SK-MEL-5 (cell line): ENCODE data around the gene SAMD8. TPM values are rescaled to one million over a fixed set of nuclear protein-coding genes. Genes with fewer than 3 reads are reported as not detected.
"Not testable (repeated sequence)": the region's sequence is repeated elsewhere in the genome, so short reads cannot be mapped to it uniquely, and the experiment has no call there.

Experiments used
- DNase-seq: peaks from one replicate; pipeline ENCODE4 v3.0.0-alpha.2; 2016; ENCODE audit warnings: low read depth, low spot score
- in situ Hi-C: cut with HindIII; loops from 2 replicates; pipeline ENCODE4 v1.10.0; 2016; ENCODE audit warnings: low sequenced_read_pairs, high pct_unique_total_duplicates, low pct_unique_long_range_greater_than_20kb
- total RNA-seq: library from RNA; depleted of rRNA; stranded (reverse); fragments of >200 nt; shearing (Covaris generic); gene quantifications from 2 replicates; pipeline ENCODE4 v1.2.3, GENCODE V29; 2014

Gene SAMD8
- total RNA-seq, 1 experiment from 2014 or later = 16.1 TPM

- DNase-seq = peak; percentile 14
- in situ Hi-C loops = no loop called here
These were observed 54.5 kb downstream of the SAMD8 start for GRCh38 chr10:75165684-75166622.

DNA sequence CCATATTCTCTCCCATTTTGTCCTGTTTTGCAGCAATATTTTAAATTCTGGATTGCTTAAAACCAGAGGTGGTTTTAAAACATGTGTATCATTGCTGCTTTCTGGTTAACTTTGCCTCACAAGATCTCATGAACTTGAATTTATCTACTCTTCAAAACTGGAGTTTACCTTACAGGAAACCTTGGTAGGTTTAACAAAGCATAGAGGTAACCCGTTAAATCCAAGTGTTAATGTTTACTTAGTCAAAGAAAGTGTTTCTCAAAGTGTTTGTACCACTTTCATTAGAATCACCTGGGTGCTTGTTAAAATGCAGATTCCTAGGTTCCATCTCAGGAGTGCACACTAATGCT, 55.1 kb downstream of the SAMD8 start:
- no peak for DNase-seq
- in situ Hi-C loops = no loop called here

GRCh38 chr10:75168275-75168674, 56.8 kb downstream of the SAMD8 start:
- no peak for DNase-seq
- in situ Hi-C loops = no loop called here

- no peak for DNase-seq
- in situ Hi-C loops = no loop called here
These were observed 58.8 kb downstream of the SAMD8 start for GRCh38 chr10:75170215-75170614.

GRCh38 chr10:75175046-75175445, 63.6 kb downstream of the SAMD8 start:
- DNase-seq = no peak
- in situ Hi-C loops = no loop called here

DNA sequence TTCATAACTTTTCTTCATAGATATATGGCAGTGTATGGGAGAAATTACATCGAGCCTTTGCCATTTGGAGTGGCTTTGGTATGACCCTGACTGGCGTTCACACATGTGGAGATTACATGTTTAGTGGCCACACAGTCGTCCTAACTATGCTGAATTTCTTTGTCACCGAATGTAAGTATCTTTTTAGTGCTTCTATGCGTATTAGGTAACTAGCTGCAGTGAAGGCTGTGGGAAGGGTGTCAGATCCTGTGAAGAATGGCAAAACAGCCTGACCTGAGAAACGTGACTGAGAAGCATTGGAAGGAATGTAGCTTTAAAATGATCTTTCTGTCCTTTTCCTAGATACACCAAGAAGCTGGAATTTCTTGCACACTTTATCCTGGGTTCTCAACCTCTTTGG, 64.6 kb downstream of the SAMD8 start:
- in situ Hi-C loops = no loop called here
- no peak for DNase-seq

DNA sequence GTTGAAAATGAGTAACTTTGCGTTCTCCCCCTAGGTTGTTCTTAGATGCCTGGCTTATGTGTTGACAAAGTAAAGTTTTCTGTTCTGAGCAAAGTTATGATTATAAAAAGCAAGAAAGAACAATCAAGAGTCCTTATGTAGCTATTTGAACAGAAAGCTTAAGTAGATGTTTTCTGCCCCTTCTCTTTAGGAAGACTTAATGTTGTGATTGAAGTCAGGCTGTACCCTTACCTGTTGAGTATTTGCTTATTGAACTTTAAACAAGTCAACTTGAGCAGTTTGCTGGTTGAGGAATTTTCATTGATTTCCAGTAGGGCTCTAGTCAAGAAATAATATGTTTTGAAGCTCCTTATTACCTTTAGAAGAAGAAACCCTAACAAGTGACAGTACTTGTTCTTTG, 65.3 kb downstream of the SAMD8 start:
- in situ Hi-C loops = no loop called here
- no peak for DNase-seq

DNA sequence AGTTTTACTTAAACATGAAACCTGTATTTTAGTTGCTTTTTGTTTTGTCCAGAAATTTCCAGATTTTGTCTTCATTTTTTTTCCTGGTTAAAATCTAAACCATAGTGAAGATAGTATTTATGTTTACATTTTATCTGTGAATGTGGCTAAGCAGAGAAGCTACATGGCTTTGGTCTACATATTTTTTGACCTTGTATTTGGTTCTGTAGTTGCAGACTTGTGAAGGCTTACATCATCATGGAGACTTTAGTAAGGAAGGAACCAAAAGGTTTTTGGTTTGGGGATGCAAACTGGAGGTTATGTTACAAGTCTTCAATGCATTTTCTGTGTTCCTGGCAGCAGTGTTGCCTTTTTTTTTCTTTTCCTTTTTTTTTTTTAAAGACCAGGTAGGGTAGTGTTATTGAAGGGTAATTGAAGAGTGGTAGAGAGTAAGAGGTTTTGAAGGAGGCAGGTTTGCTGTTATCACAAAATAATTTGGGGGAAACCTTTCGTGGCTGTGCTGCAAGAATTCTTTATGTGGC, 68.3 kb downstream of the SAMD8 start:
- DNase-seq = no peak
- in situ Hi-C loops = no loop called here

GRCh38 chr10:75180592-75180991, 69.1 kb downstream of the SAMD8 start:
- DNase-seq = no peak
- in situ Hi-C loops = no loop called here

DNA sequence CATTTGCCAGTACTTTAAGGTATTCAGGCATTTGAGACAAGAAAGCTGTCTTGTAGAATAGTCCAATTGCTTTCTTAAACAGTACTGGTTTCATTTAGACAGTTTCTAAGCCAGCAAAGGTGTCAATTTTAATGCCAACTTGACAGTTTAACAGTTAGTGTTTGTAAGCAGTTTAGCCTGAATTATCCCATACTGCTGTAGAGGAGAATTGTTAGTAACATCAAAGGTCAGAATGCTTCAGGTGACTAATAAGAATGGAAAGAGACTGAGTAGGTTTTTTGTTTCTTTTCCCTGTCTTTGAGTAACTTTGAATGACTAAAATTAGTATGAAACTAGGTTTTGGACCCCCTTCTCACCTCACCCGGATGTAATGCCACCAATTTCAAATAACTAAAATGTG, 69.6 kb downstream of the SAMD8 start:
- DNase-seq = no peak
- in situ Hi-C loops = no loop called here

DNA sequence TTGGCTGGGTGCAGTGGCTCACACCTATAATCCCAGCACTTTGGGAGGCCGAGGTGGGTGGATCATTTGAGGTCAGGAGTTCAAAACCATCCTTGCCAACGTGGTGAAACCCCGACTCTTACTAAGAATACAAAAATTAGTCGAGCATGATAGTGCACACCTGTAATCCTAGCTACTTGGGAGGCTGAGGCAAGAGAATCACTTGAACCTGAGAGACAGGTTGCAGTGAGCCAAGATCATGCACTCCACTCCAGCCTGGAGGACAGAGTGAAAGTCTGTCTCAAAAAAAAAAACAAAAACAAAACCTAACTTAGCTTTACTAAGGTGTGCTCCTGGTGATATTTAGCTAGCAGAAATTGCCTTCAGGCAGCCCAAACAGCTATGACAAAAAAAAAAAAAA, 74.9 kb downstream of the SAMD8 start:
- no peak for DNase-seq
- in situ Hi-C loops = no loop called here

DNA sequence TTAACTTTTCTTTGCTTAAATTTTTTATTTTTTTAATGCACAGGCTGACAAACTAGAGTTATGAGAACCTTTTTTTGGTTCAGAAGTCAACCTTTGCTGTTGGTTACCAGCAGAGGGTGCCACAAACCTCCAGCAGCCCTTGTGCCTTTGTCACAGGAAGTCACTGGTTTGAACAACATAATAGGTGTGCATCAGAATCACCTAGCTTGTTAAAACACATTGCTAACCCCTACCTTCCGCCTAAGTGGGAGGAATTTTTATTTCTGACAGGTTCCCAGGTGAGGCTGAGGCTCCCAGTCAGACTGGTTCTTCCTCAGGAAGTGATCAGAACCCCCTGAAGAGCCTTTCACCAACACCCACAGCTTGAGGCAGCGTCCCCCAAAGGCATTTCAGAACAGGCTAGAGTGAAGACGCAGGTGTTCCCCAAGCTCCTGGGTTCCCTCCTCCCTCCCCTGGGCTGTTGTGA, 76.5 kb downstream of the SAMD8 start:
- in situ Hi-C loops = no loop called here
- peak; percentile 67 for DNase-seq

- DNase-seq, in situ Hi-C loops: not testable (repeated sequence)
These were observed 77.1 kb downstream of the SAMD8 start for GRCh38 chr10:75188522-75188921.

DNA sequence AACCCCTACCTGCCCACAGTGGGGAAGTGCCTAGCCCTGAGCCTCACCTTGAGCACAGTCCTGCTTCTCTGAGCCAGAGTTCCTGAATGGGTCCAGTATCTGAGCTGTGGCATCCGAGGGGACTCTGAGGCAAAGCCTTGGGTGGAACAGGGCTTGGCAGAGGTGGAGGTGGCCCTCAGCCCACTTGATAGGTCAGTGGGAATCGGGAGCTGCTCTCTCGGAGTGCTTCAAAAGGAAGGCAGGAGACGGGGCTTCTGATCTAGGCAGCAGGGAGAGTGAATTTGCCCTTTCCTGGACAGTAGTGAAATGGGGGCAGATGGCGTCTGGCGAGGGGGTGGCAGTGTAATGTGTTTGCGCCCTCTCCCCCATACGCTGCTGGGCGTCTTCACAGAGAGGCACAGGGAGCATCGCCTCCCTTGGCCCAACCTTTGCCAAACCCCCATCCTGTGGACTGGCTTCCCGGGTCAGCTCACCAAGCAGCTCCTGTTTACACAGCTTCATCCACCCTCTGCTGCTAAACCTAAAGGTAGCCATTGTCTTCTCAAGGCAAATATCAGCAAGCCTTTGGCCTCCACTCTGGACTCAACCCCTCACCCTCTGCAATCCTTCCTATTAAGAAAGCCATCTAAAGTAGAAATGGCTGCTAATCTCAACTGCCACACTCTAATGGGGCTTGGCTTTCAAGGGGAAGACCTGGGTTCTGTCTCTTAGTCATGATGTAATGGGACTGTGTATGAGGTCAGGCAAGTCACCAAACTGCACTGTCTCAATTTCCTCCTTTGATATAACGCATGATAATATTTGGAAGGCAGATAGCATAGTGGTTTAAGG, 78.0 kb downstream of the SAMD8 start:
- in situ Hi-C loops = no loop called here
- DNase-seq = no peak

- in situ Hi-C loops = no loop called here
- DNase-seq = no peak
These were observed 80.5 kb downstream of the SAMD8 start for GRCh38 chr10:75191821-75192568.

DNA sequence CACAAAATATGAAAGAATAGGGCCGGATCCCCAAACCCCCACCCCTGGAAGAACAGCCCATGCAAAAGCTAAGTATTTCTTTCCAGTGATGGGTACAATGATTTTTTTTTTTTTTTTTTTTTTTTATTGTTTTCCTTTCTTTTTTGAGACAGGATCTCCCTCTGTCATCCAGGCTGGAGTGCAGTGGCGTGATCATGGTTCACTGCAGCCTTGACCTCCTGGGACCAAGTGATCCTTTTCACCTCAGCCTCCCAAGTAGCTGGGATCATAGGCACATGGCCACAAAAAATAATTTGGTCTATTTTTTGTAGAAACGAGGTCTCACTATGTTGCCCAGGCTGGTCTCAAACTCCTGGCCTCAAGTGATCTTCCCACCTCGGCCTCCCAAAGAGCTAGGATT, 83.2 kb downstream of the SAMD8 start:
- in situ Hi-C loops, DNase-seq: not testable (repeated sequence)

DNA sequence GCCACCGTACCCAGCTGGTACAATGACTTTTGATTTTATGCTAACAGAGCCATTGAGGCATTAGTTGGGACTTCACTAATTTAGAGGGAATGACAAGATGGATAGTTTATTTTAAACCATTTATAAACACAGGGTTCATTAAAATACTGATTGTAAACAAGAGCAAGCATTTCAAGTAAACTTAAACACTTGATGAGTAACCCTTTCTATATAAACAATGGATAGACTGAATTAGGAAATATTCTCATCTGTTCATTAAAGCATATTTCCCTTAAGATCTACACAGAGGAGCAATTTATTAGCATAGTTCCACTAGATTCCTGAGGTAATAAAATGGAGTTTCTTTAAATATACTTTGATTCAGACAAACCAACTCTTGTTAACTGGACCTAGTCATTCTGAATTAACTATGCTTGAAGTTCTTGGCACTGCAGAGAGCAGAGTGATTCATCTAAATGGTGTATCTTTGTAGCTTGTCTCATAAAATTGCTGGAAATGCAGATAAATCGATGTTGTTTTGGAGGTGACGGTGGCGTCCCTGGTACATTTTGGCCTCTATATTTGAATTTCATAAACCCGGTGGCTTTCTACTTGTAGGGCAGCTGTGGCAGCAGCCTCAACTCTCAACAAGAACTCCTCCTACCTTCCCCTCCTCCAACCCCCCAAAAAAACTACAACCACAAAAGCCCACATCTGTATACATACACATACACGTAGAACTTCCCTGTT, 83.7 kb downstream of the SAMD8 start:
- peak; percentile 49 for DNase-seq
- in situ Hi-C loops = no loop called here
